LHCN-M2 (cell line): Measurements from ENCODE around the gene CCDC172. TPM values are rescaled to one million over a fixed set of nuclear protein-coding genes. Genes with fewer than 3 reads are reported as not detected.

Experiments
- DNase-seq: peaks from one replicate; pipeline ENCODE4 v3.0.0-alpha.2; 2012; ENCODE audit warnings: low read depth
- polyA plus RNA-seq: library from polyadenylated mRNA; unstranded; fragments of >200 nt; gene quantifications from one replicate; pipeline ENCODE4 v1.2.1, GENCODE V29; 2012; ENCODE audit warnings: missing spikeins
- total RNA-seq: library from RNA; depleted of rRNA; stranded (reverse); fragments of >200 nt; gene quantifications from 2 replicates; pipeline ENCODE4 v1.2.3, GENCODE V29; 2014; rRNA removed

Gene CCDC172
- total RNA-seq, result not detected in 2 replicates
- not detected for polyA plus RNA-seq

- no peak for DNase-seq
These were observed at the start of gene CCDC172 for GRCh38 chr10:116324227-116324950. TSS of gene CCDC172 (plus strand) at chr10:116324448. CDS start at chr10:116325012, 564 bp downstream.

- DNase-seq, result no peak
These were observed 47.3 kb upstream of the CCDC172 start for GRCh38 chr10:116276981-116277380.

GRCh38 chr10:116278846-116279245 is 45.4 kb upstream of the CCDC172 start:
- peak; percentile 23 for DNase-seq

DNA sequence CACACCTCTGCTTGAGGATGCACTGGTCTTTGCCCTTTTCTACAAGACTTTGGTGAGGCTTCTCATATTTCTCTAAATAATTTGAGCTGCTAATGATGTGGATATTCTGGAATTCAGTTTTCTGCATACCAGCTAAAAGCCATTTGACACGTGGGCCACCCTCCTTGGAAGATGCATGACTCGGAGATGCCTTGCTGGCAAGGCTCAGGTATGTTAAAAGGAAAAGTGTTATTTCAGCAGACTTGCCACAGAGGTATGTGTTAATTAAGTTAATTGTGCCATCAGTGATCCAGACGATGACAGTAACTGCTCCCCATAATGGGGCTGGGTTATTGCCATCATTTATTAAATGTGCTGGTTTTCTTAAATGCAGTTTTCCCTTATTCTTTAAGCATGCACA is 42.5 kb upstream of the CCDC172 start:
- no peak for DNase-seq

GRCh38 chr10:116286626-116287200 is 37.5 kb upstream of the CCDC172 start:
- no peak for DNase-seq

DNA sequence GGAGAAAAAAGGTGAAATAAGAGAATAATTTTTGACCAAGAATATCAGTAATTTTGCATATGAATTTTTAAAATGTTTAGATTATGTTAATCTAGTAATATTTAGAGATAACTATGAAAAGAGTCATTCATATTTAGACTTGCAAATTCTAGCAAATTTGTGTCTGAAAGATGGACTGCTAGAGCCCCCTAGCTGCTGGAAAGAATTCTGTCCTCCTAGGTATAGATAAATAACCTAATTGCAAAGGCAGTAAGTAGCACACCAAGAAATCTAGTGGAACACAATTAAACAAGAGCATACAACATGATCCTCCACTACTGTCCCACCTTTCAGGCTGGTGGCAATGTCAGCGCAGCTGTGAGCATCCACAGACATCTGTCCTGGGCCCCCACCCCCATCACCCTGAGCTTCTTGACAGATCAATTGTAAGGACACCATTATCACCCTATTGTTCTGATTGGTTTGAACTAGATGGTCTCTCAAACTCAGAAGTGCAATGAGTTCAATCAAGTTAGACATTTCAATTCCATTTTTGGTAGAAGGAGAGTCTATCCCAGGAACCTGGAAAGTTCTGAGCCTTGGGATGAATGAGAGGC is 36.2 kb upstream of the CCDC172 start:
- DNase-seq, result peak; percentile 53

GRCh38 chr10:116289652-116290051 is 34.6 kb upstream of the CCDC172 start:
- no peak for DNase-seq

DNA sequence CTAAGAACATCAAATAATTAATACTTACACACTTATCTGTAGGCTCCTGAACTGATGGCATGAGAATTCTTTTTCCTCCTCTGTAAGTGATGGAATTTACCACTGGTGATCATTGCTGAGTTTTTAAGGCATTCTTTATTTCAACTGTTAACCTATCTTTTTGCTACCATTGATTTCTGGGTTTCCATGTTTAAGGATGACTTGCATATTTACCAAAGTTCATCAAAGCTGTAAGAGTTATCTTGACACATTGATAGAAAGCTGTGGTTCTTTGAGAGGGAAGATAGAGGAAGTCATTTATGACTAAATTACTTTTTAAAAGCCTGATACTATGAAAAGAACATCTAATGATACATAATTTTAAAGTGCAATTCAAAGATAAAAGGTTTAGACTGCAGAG is 31.8 kb upstream of the CCDC172 start:
- no peak for DNase-seq

GRCh38 chr10:116296291-116296721 is 27.9 kb upstream of the CCDC172 start:
- DNase-seq, result no peak

DNA sequence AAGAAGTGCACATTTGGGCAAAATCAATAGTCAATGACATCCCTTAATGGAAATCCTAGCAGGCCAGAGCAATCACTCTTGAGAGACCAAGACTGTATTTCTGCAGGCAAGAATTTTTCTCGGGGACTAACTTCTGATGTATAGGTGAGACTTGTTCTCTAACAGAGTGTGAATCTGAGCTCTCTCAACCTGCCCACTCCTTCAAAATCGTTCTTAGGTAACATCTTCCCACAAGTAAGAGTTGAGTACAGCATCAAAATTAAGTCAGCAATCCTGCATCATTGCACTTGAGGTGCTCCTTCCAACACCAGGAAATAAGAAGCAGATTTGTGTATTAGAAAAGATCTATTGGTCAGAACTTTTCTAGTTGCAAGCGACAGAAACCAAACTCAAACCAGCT is 25.7 kb upstream of the CCDC172 start:
- DNase-seq, result no peak

DNA sequence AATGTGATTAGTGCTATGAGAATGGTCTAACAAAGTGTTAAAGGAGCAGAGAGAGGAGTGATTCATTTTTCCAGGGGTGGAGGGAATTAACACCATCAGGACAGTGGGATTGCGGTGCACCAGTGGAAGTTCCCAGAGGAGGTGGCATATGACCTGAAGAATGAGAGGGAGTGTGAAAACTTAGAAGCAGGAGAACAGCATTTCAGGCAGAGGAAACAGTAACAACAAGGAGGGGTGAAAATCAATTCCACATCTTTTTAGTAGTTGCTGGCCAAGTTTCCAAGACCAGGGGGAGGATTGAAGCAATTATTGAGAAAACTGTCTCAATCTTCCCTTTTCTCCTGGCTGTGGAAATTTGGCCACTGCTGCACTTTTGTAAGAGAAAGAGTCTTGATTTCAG is 23.7 kb upstream of the CCDC172 start:
- peak; percentile 32 for DNase-seq

GRCh38 chr10:116304923-116305322 is 19.3 kb upstream of the CCDC172 start:
- DNase-seq, result no peak

GRCh38 chr10:116306847-116307246 is 17.4 kb upstream of the CCDC172 start:
- no peak for DNase-seq

DNA sequence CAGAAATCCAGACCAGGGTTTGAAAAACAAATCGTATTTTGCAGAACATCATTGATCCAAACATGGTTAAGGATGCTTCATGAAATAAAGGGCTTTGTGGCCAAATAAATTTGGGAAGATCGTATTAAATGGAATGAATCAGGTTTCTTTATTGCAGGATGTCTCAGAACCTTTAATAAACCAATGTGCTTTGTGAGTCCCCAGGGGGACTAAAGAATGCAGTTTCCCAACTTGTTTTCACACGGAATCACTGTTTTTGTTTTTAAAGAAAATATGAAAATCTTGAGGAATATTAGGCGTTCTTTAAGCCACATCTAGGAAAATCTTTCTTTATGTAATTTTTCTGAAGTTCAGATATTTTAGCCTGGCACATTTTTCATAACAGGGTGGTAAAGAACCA is 16.8 kb upstream of the CCDC172 start:
- DNase-seq, result peak; percentile 60

DNA sequence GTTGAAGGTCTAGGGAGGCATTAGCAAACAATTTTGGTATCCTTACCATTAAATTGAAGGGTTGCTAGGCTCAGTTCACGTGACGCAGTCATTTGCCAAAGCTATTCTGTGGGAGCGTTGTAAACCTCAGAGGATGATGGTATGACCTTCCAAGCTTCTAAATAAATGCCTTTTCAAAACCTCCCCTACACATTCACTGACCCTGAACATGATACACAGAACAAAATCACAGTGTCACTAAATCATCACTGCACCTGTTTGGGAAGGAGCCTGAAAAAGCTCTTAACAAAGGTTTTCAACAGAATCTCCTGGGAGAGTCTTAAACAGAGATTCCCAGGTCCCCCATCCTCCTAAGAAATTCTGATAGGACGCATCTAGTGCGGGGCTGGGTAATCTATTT is 13.2 kb upstream of the CCDC172 start:
- DNase-seq, result no peak

- DNase-seq, result no peak
These were observed 12.3 kb upstream of the CCDC172 start for GRCh38 chr10:116311706-116312490.

- no peak for DNase-seq
These were observed 11.7 kb upstream of the CCDC172 start for GRCh38 chr10:116312548-116312947.

DNA sequence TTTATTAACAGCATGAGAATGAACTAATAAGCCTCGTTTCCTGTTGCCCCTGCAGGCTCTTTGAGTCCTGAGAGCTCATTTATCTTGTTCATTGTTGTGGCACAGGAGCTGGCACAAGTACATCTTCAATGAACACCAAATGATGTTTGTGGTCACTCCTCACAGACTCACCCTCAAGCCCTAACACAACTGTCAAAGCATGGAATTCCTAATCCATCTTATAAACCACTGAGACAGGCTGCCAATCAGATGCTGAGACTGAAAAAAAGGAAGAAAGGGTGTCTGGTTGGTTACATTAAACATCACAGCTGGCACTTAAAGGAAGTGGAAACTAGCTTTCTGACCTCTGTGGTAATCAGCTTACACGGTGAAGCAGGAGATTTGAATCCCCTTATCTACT is 7.7 kb upstream of the CCDC172 start:
- DNase-seq, result peak; percentile 58

DNA sequence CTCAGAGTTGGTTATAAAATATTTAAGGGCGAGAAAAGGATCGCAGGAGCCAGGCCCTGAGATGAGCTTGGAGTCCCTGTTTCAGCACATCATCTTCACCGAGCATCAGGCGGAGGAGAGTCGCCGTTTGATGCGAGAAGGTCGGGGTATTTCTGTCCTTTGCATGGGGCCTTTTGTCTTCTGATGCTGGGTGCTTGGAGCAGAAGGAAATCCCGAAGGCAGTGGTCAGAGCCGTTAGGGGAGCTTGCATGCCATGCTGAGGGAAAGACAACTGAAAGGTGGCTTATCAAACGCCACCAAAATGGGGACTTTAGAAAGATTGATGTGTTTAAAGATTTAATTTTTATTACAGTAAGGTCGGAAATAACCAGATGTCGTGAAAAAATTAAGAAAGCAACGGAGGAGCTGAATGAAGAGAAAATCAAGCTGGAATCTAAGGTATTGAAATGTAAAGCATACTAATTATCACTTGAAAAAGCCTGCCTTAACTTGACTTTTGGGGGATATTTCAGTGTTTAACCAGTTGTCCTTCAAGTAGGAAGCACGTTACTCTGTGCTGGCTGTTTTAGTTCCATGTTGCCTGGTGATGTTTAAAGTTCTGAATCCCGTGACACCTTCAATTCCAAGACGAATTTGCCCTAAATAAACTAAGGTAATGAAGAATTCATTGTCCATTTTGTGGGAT is 845 bp downstream of the CCDC172 start:
- DNase-seq, result no peak

GRCh38 chr10:116325987-116326386 is 1.7 kb downstream of the CCDC172 start:
- DNase-seq, result no peak

GRCh38 chr10:116329153-116329552 is 4.9 kb downstream of the CCDC172 start:
- no peak for DNase-seq

DNA sequence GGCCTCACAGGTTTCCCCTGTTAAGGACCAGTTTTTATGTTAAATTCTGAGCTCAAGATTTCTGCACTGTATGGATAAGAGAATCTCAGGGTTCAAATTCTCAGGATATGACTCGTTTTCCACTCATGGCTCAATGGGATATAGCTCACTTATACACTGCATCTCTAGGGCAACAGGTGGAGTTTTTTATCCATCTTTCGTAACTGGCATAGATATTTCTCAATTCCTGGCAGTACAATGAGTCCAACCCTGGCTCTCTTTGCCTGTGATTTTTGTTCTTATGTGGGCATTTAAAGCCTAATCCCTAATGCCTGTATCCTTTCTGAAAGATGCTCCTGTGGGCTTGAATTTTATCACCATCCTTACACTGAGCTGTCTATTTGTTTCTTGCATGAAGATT is 7.6 kb downstream of the CCDC172 start:
- peak; percentile 43 for DNase-seq
